Heart right ventricle (tissue), 16 donors: ENCODE data around the gene CA12. TPM values are rescaled to one million over a fixed set of nuclear protein-coding genes. Genes with fewer than 3 reads are reported as not detected.

ENCODE experiments used
- ATAC-seq, 8 donors: fragments of 200-7000 bp; cut with Tn5 transposase; one replicate each; pipeline ENCODE4 v1.9.1; 2020; ENCODE audit warnings: mild to moderate bottlenecking in 8 of 8, moderate library complexity in 8 of 8, moderate number of reproducible peaks in 1 of 8
- DNase-seq, 2 donors: peaks; one replicate each; pipeline ENCODE4 v3.0.0-alpha.2; 2020
- H3K27ac ChIP-seq, 10 donors: fragments of 200-600 bp; sonication (generic) in 2 of 10; one replicate each; pipeline versions ENCODE4 v1.5.0 to v1.8.0; 2020 to 2022; ENCODE audit warnings: mild to moderate bottlenecking in 3 of 10
- H3K27me3 ChIP-seq, 7 donors: fragments of 200-600 bp; one replicate each; pipeline ENCODE4 v1.8.0; 2021 to 2022; ENCODE audit warnings: mild to moderate bottlenecking in 2 of 7
- H3K36me3 ChIP-seq, 9 donors: fragments of 200-600 bp; sonication (generic) in 1 of 9; one replicate each; pipeline versions ENCODE4 v1.5.0 to v1.8.0; 2020 to 2022; ENCODE audit warnings: mild to moderate bottlenecking in 2 of 9
- H3K4me1 ChIP-seq, 9 donors: fragments of 200-600 bp; sonication (generic) in 1 of 9; one replicate each; pipeline versions ENCODE4 v1.5.0 to v1.8.0; 2020 to 2022; ENCODE audit warnings: mild to moderate bottlenecking in 4 of 9
- H3K4me3 ChIP-seq, 10 donors: fragments of 200-600 bp; sonication (generic) in 2 of 10; one replicate each; pipeline versions ENCODE4 v1.5.0 to v1.8.0; 2020 to 2022; ENCODE audit warnings: mild to moderate bottlenecking in 7 of 10, moderate library complexity in 2 of 10
- H3K9me3 ChIP-seq, 11 donors: fragments of 200-600 bp in 10 of 11; sonication (generic) in 2 of 11; one replicate each; pipeline versions ENCODE4 v1.5.0 to v1.8.0; 2013 to 2022; ENCODE audit warnings: mild to moderate bottlenecking in 2 of 11, control low read depth in 1 of 11, moderate library complexity in 1 of 11
- CTCF ChIP-seq, 9 donors: fragments of 200-600 bp; sonication (generic) in 2 of 9; IDR thresholded peaks; one replicate each; pipeline versions ENCODE4 v1.5.0 to v1.8.0; 2021 to 2022; ENCODE audit warnings: antibody characterized with exemption in 9 of 9, mild to moderate bottlenecking in 5 of 9, moderate library complexity in 1 of 9
- WGBS, 2 donors: extraction: QIAGEN DNeasy Blood & Tissue Kit; methylation state at CpG; one replicate each; pipeline ENCODE4 v1.1.7; 2013; ENCODE audit warnings: inconsistent platforms in 1 of 2; 5-methylcytosine and 5-hydroxymethylcytosine counted together
- intact Hi-C, 10 donors: fragments of 100-400 bp; cut with DNase I; formaldehyde crosslinking; loops; one replicate each; pipeline versions ENCODE4 v1.11.1 to v1.14.2; 2022
- polyA plus RNA-seq, 2 donors: library from polyadenylated mRNA; stranded (reverse); fragments of 200-250 nt; gene quantifications; one replicate each; pipeline ENCODE4 v1.2.3, GENCODE V29; 2013
- total RNA-seq, 10 donors: library from RNA; stranded (reverse); fragmentation: NEBNext Ultra II Directional in 3 of 10; extraction: Animal tissue kit (Norgen Biotek cat#: 25700) in 3 of 10; gene quantifications; one replicate each; pipeline versions ENCODE4 v1.2.1 to v1.2.4, GENCODE V29; 2021 to 2023
- donor health status: Arrhythmogenic right ventricular cardiomyopathy.
- donor health status: ischemic (EF 13 %, LVEDD 7.1; RV severe dilation, severe dysfunction).
- donor health status: healthy with polysubstance abuse.
- donor health status: DM: no; HTN: yes; CAD: no.
- donor health status: DM: no; HTN: no; CAD: no.
- donor health status: ischemic (EF 25% LVEDD 6.9; RV normal size, moderate dysfunction).
- donor health status: ischemic (EF 25% LVEDD 5.7; RV mildly dilated, moderate dysfunction).
- donor health status: healthy.
- donor health status: DM: yes; HTN: yes; CAD: no.
- donor health status: Ischemic cardiomyopathy.
- donor health status: ischemic (EF 35%, LVEDD 5.7; RV mildly dilated, moderate dysfunction).
- donor health status: nonischemic (EF 11% LVEDD 7.7; RV severe dilation, severe dysfunction).
- donor health status: DM: yes; HTN: yes; CAD: no.
- donor health status: PGD.
- donor health status: ischemic (EF 29% LVEDD 5.4; RV normal size, mild dysfunction).
- donor health status: nonischemic (EF 23%, LVEDD 6.1; RV moderate dilation, normal function).

Gene CA12
- total and polyA plus RNA-seq, 12 donors, result 0.07 to 1.3 (median 0.15) TPM; not detected in 1

GRCh38 chr15:63283126-63283525, 98.5 kb downstream of the CA12 start:
- ATAC-seq (peak in 1 of 8 donors; percentile 65), DNase-seq (peak in 1 of 2 donors; percentile 32)
- H3K36me3 ChIP-seq, result peaks cover 0 to 73% (median 7%) of the 10 kb centered on the region in 9 donors
- H3K4me3 ChIP-seq, result no peak overlapping the region
- no peak for TF ChIP-seq CTCF (IDR thresholded peaks at IDR 0.05)
- no peaks in the 10 kb centered on the region for H3K9me3 ChIP-seq
- WGBS, 2 donors, result 86 to 90% methylated on average over 9 of the region's 9 CpGs
- H3K27ac ChIP-seq, result peak overlapping the region in 1 of 10 donors; percentile 82
- H3K4me1 ChIP-seq, result peaks cover 0 to 27% (median 3%) of the 10 kb centered on the region in 9 donors
- intact Hi-C loops, result loop anchor here in 1 of 10 donors (1.0 kb wide), 1 partner anchor 33 kb away; no protein-coding TSS in a partner anchor
- no peaks in the 10 kb centered on the region for H3K27me3 ChIP-seq

GRCh38 chr15:63277893-63278456, 103.7 kb downstream of the CA12 start:
- WGBS, 2 donors, result 19 to 23% methylated on average over 17 of the region's 17 CpGs
- intact Hi-C loops, result loop anchor here in 7 of 10 donors (5.0 to 10.0 kb wide), 8 partner anchors 83 to 493 kb away; partner anchors contain the start of genes RPS27L (in 4 of the 7) and RAB8B (in 2 of the 7)
- peak in 2 of 8 donors; percentile 7 to 42 for ATAC-seq

GRCh38 chr15:63277038-63277892, 104.4 kb downstream of the CA12 start, which contains the start of gene APH1B:
APH1B (plus strand) TSS chr15:63277605; CDS start chr15:63277624, 19 bp downstream.
- ATAC-seq (peak; percentile 87 to 98 (median 92)), DNase-seq (peak; percentile 80 to 90)
- Histone ChIP-seq H3K27me3 (no peaks in the 10 kb centered on the region), H3K36me3 (peaks cover 0 to 23% (median 0%) of the 10 kb centered on the region in 9 donors), H3K9me3 (no peaks in the 10 kb centered on the region), H3K4me1 (peaks cover 0 to 31% (median 9%) of the 10 kb centered on the region in 9 donors), H3K4me3 (peak within 1 kb of the TSS; percentile 68 to 93 (median 84)), H3K27ac (peak within 1 kb of the TSS; percentile 22 to 92 (median 86))
- TF ChIP-seq CTCF (IDR thresholded peaks at IDR 0.05), result no peak
- intact Hi-C loops, result loop anchor here in 7 of 10 donors (5.0 to 10.0 kb wide), 8 partner anchors 82 to 492 kb away; partner anchors contain the start of genes RPS27L (in 4 of the 7) and RAB8B (in 2 of the 7)
- WGBS, 2 donors, result 0 to 1% methylated on average over 74 to 101 of the region's 102 CpGs

More at GRCh38 chr15:63277893-63278456, 103.7 kb downstream of the CA12 start:
- H3K27me3 ChIP-seq, result no peaks in the 10 kb centered on the region
- H3K4me1 ChIP-seq, result peaks cover 0 to 37% (median 14%) of the 10 kb centered on the region in 9 donors
- H3K4me3 ChIP-seq, result peak overlapping the region; percentile 68 to 93 (median 84)
- peaks cover 0 to 24% (median 0%) of the 10 kb centered on the region in 9 donors for H3K36me3 ChIP-seq
- H3K9me3 ChIP-seq, result no peaks in the 10 kb centered on the region
- no peak for DNase-seq
- H3K27ac ChIP-seq, result peak overlapping the region; percentile 22 to 92 (median 86)
- no peak for TF ChIP-seq CTCF (IDR thresholded peaks at IDR 0.05)
